ENCODE data around the gene NAA38.
"Not testable (repeated sequence)": the region's sequence is repeated elsewhere in the genome, so short reads cannot be mapped to it uniquely, and the experiment has no call there.

NAA38 gene

GRCh38 chr17:7818746-7819645 lies 38.4 kb downstream of the NAA38 start:
- DNase-seq = no peak

GRCh38 chr17:7818026-7818425 lies 39.3 kb downstream of the NAA38 start:
- no peak for DNase-seq

- DNase-seq = no peak
Measured at GRCh38 chr17:7817643-7817964, 39.8 kb downstream of the NAA38 start.

- DNase-seq = no peak
Measured at GRCh38 chr17:7816926-7817642, 40.3 kb downstream of the NAA38 start.

- DNase-seq = no peak
Measured at GRCh38 chr17:7814969-7815368, 42.4 kb downstream of the NAA38 start.

GRCh38 chr17:7811251-7811650 lies 46.1 kb downstream of the NAA38 start:
- DNase-seq = no peak

- not testable (repeated sequence) for DNase-seq
Measured at GRCh38 chr17:7809791-7810343, 47.5 kb downstream of the NAA38 start.

GRCh38 chr17:7809086-7809790 lies 48.1 kb downstream of the NAA38 start:
- no peak for DNase-seq

- no peak for DNase-seq
Measured at GRCh38 chr17:7807206-7807605, 50.2 kb downstream of the NAA38 start.

All from left hindlimb (tissue), 1 donor.